Measurements from ENCODE around the gene MALL. TPM values are rescaled to one million over a fixed set of nuclear protein-coding genes. Genes with fewer than 3 reads are reported as not detected.

Gene MALL
- total and polyA plus RNA-seq, 2 of the 8 experiments (the other 6 are each of a cell fraction or from before 2014, with no cell fraction given), result 3.9 to 8.0 TPM

GRCh38 chr2:110107092-110108079 is 8.2 kb downstream of the MALL start:
- Histone ChIP-seq H3K4ac (replicated peaks; ENCODE audit: insufficient read length, low read depth, low read length) (no peak overlapping the region), H2BK20ac (ENCODE audit: low read length) (no peak overlapping the region), H4K5ac (ENCODE audit: insufficient read length, low read depth, low read length) (no peak overlapping the region), H3K79me2 (ENCODE audit: control insufficient read depth in 1 of 2, insufficient read depth in 2 of 2, low read length in 2 of 2) (no peaks in the 10 kb centered on the region), H2AK5ac (ENCODE audit: low read depth, low read length) (no peak overlapping the region), H3K23ac (ENCODE audit: insufficient read length) (no peak overlapping the region), H3K4me1 (replicated peaks in 1 of 4; ENCODE audit: control insufficient read depth in 3 of 4, insufficient read depth in 4 of 4, low read length in 3 of 4) (no peaks in the 10 kb centered on the region), H3K23me2 (ENCODE audit: low read depth, low read length) (no peaks in the 10 kb centered on the region), H3K9ac (replicated peaks in 1 of 4; ENCODE audit: extremely low read depth in 1 of 4, low read depth in 3 of 4, low read length in 3 of 4) (no peak overlapping the region), H4K20me1 (replicated peaks in 1 of 2; ENCODE audit: control insufficient read depth in 1 of 2, insufficient read depth in 2 of 2, low read length in 2 of 2) (no peaks in the 10 kb centered on the region), H3K36me3 (ENCODE audit: control insufficient read depth in 2 of 4, insufficient read depth in 4 of 4, low read length in 3 of 4) (no peaks in the 10 kb centered on the region), H2BK15ac (ENCODE audit: low read length) (no peak overlapping the region), H2BK5ac (ENCODE audit: low read depth, low read length) (no peak overlapping the region), H3K4me2 (ENCODE audit: insufficient read depth in 1 of 2, low read depth in 2 of 2, low read length in 2 of 2) (no peak overlapping the region), H4K91ac (replicated peaks; ENCODE audit: insufficient read length, low read length) (no peak overlapping the region), H3K14ac (ENCODE audit: insufficient read length) (no peak overlapping the region), H3K4me3 (ENCODE audit: extremely low read depth in 1 of 4, insufficient read depth in 2 of 4, low read depth in 3 of 4, low read length in 4 of 4) (no peak overlapping the region), H3K18ac (ENCODE audit: extremely low read depth, low read length) (no peak overlapping the region), H3K27ac (ENCODE audit: low read depth, low read length) (no peak overlapping the region), H2AFZ (ENCODE audit: low read length) (no peak overlapping the region), H2BK12ac (ENCODE audit: low read depth, low read length) (no peak overlapping the region), H4K8ac (ENCODE audit: extremely low read depth, insufficient read depth, low read length) (no peak overlapping the region), H2BK120ac (replicated peaks; ENCODE audit: low read depth, low read length) (no peak overlapping the region), H3K56ac (replicated peaks; ENCODE audit: insufficient read length, low read depth, low read length) (no peak overlapping the region), H3K27me3 (replicated peaks in 1 of 4; ENCODE audit: control insufficient read depth in 3 of 4, extremely low read depth in 1 of 4, insufficient read depth in 3 of 4, low read length in 3 of 4) (no peaks in the 10 kb centered on the region), H3K79me1 (ENCODE audit: low read depth, low read length) (no peaks in the 10 kb centered on the region), H3K9me3 (ENCODE audit: insufficient read depth in 2 of 2, low read depth in 1 of 2, low read length in 1 of 2) (peaks cover 3 to 7% of the 10 kb centered on the region in 2 experiments; a peak in 2 of 4 replicates)
- FAIRE-seq, result no peak
- CTCF ChIA-PET (ENCODE audit: partially characterized antibody), result interaction anchor here (0.9 to 2.3 kb wide), 3 partner anchors 9 to 37 kb away, joined by 3 to 9 read pairs (median 8); partner anchors contain the start of gene MALL
- POLR2A ChIA-PET (ENCODE audit: partially characterized antibody), result no interaction called here
- DNase-seq (ENCODE audit: low read depth in 1 of 2, low spot score in 2 of 2), result peak in 1 of 2 experiments; percentile 10
- 92% methylated on average over 3 of the region's 3 CpGs; no CpG with 5 or more reads in 1 of the 2 experiments for WGBS, 2 experiments (ENCODE audit: extremely low coverage in 1 of 2, insufficient coverage in 1 of 2, insufficient read length in 1 of 2, insufficient replicate concordance in 2 of 2, low coverage in 1 of 2, low lambda C conversion rate in 2 of 2, missing lambda C conversion rate in 1 of 2)
- no peak for TF ChIP-seq CBX5 (IDR thresholded peaks at IDR 0.05; ENCODE audit: low read depth, low read length)
- no peak for TF ChIP-seq SP2 (IDR thresholded peaks at IDR 0.05; ENCODE audit: low read length)
- no peak for TF ChIP-seq MAX (IDR thresholded peaks at IDR 0.05)
- TF ChIP-seq NANOG (IDR thresholded peaks at IDR 0.05; ENCODE audit: insufficient read depth, low read depth, low read length, poor library complexity, severe bottlenecking), result no peak
- TF ChIP-seq POLR2A (IDR thresholded peaks at IDR 0.05; ENCODE audit: control extremely low read depth in 1 of 2, low read depth in 2 of 2, low read length in 2 of 2), result no peak
- no peak for TF ChIP-seq CHD1 (IDR thresholded peaks at IDR 0.05; ENCODE audit: low read depth, low read length)
- no peak for TF ChIP-seq TAF1 (IDR thresholded peaks at IDR 0.05; ENCODE audit: low read depth, low read length)
- no peak for TF ChIP-seq SRF (IDR thresholded peaks at IDR 0.05; ENCODE audit: low read depth, low read length)
- no peak for TF ChIP-seq CTCF (IDR thresholded peaks at IDR 0.05; ENCODE audit: control extremely low read depth in 1 of 3, insufficient read depth in 1 of 3, low read depth in 1 of 3, low read length in 3 of 3)
- TF ChIP-seq POLR2AphosphoS5 (IDR thresholded peaks at IDR 0.05; ENCODE audit: low read depth, low read length), result no peak
